Fibroblast of lung (primary cell): ENCODE measurements around the gene RASSF1. TPM values are rescaled to one million over a fixed set of nuclear protein-coding genes. Genes with fewer than 3 reads are reported as not detected.
A peak's percentile ranks its signal among the peaks of the same experiment; 100 is the strongest.

Source experiments
- DNase-seq, 2 donors: peaks; one replicate each; pipeline versions ENCODE4 v3.0.0 to v3.0.0-alpha.2; 2010; ENCODE audit warnings: low read depth in 2 of 2
- H2AFZ ChIP-seq: 2 replicates; pipeline ENCODE4 v1.5.1; 2012; ENCODE audit warnings: low read length, control low read depth, inconsistent platforms
- H3K27ac ChIP-seq: 2 replicates; pipeline ENCODE4 v1.5.1; 2011; ENCODE audit warnings: low read length, control low read depth; ENCODE audit not compliant: insufficient read depth
- H3K27me3 ChIP-seq: 2 replicates; pipeline ENCODE4 v1.5.1; 2011; ENCODE audit warnings: mild to moderate bottlenecking, low read length; ENCODE audit not compliant: control insufficient read depth, insufficient read depth
- H3K36me3 ChIP-seq: 2 replicates; pipeline ENCODE4 v1.5.1; 2011; ENCODE audit warnings: low read length; ENCODE audit not compliant: control insufficient read depth, insufficient read depth
- H3K4me1 ChIP-seq: 2 replicates; pipeline ENCODE4 v1.5.1; 2011; ENCODE audit warnings: low read length; ENCODE audit not compliant: control insufficient read depth, insufficient read depth; ENCODE audit errors: extremely low read depth
- H3K4me2 ChIP-seq: 2 replicates; pipeline ENCODE4 v1.5.1; 2011; ENCODE audit warnings: low read length, control low read depth; ENCODE audit not compliant: insufficient read depth; ENCODE audit errors: extremely low read depth
- H3K4me3 ChIP-seq, 4 experiments: fragments of 200-600 bp in 1 of 4; sonication (generic) in 1 of 4; replicated peaks in 1 of 4; 2 replicates each; pipeline ENCODE4 v1.5.1; 2011 to 2016; ENCODE audit warnings: low read length in 4 of 4, low read depth in 3 of 4, mild to moderate bottlenecking in 3 of 4, control low read depth in 2 of 4, inconsistent platforms in 1 of 4, mixed read lengths in 1 of 4; ENCODE audit not compliant: insufficient read depth in 1 of 4; ENCODE audit errors: control extremely low read depth in 1 of 4
- H3K79me2 ChIP-seq: 2 replicates; pipeline ENCODE4 v1.5.1; 2012; ENCODE audit warnings: mild to moderate bottlenecking, low read length, inconsistent platforms; ENCODE audit not compliant: control insufficient read depth, insufficient read depth
- H3K9ac ChIP-seq: 2 replicates; pipeline ENCODE4 v1.5.1; 2011; ENCODE audit warnings: mild to moderate bottlenecking, low read length, control low read depth; ENCODE audit not compliant: insufficient read depth
- H3K9me3 ChIP-seq: 2 replicates; pipeline ENCODE4 v1.5.1; 2012; ENCODE audit warnings: low read depth, low read length; ENCODE audit not compliant: control insufficient read depth, insufficient read depth
- H4K20me1 ChIP-seq: 2 replicates; pipeline ENCODE4 v1.5.1; 2011; ENCODE audit warnings: low read length; ENCODE audit not compliant: control insufficient read depth, insufficient read depth; ENCODE audit errors: extremely low read depth
- CTCF ChIP-seq, 2 donors: IDR thresholded peaks in 1 of 2; conservative IDR thresholded peaks in 1 of 2; 1 replicate in 1 of 2; 2 replicates in 1 of 2; pipeline ENCODE4 v1.5.1; 2011 to 2012; ENCODE audit warnings: low read length in 2 of 2, control low read depth in 1 of 2, inconsistent platforms in 1 of 2, low read depth in 1 of 2, mild to moderate bottlenecking in 1 of 2
- EZH2 ChIP-seq: IDR thresholded peaks from 2 replicates; pipeline ENCODE4 v1.5.1; 2012; ENCODE audit warnings: low read length, control low read depth, mild to moderate bottlenecking; ENCODE audit errors: missing control alignments
- polyA plus RNA-seq, 2 donors: library from polyadenylated mRNA; depleted of rRNA in 1 of 2; stranded (reverse) in 1 of 2; unstranded in 1 of 2; fragments of >200 nt; gene quantifications; 2 replicates each; pipeline ENCODE4 v1.2.1, GENCODE V29; 2011 to 2012; ENCODE audit warnings: missing spikeins in 1 of 2
- total RNA-seq: library from RNA; depleted of rRNA; stranded (reverse); fragments of >200 nt; gene quantifications from 2 replicates; pipeline ENCODE4 v1.2.1, GENCODE V29; 2014

Gene RASSF1
- total and polyA plus RNA-seq, 2 donors (not counting 1 experiment from before 2014, with no cell fraction given): 32.4 to 41.7 TPM

GRCh38 chr3:50371133-50371685, 30.6 kb upstream of the RASSF1 start:
- H3K27ac ChIP-seq: no peak overlapping the region
- no peak overlapping the region for H3K9ac ChIP-seq
- peak in 1 of 2 donors; percentile 24 for DNase-seq
- no peak overlapping the region for H3K4me3 ChIP-seq
- H2AFZ ChIP-seq: no peak overlapping the region
- no peak for TF ChIP-seq EZH2
- TF ChIP-seq CTCF (conservative IDR thresholded peaks at IDR 0.05 in 1 of 2, IDR thresholded peaks at IDR 0.05 in 1 of 2; ENCODE audit: low read depth in 1 of 2, low read length in 2 of 2): no peak
- no peaks in the 10 kb centered on the region for H3K4me1 ChIP-seq
- H3K79me2 ChIP-seq: no peaks in the 10 kb centered on the region
- H3K4me2 ChIP-seq: no peak overlapping the region
- no peaks in the 10 kb centered on the region for H4K20me1 ChIP-seq
- H3K36me3 ChIP-seq: no peaks in the 10 kb centered on the region
- no peaks in the 10 kb centered on the region for H3K9me3 ChIP-seq
- H3K27me3 ChIP-seq: peaks cover 3% of the 10 kb centered on the region

- Histone ChIP-seq H3K27me3 (peaks cover 3% of the 10 kb centered on the region), H3K36me3 (no peaks in the 10 kb centered on the region), H3K9me3 (no peaks in the 10 kb centered on the region), H3K79me2 (no peaks in the 10 kb centered on the region), H3K4me3 (no peak overlapping the region), H4K20me1 (no peaks in the 10 kb centered on the region), H2AFZ (no peak overlapping the region), H3K4me1 (no peaks in the 10 kb centered on the region), H3K9ac (no peak overlapping the region), H3K4me2 (no peak overlapping the region), H3K27ac (no peak overlapping the region)
- TF ChIP-seq EZH2 (no peak), CTCF (conservative IDR thresholded peaks at IDR 0.05 in 1 of 2, IDR thresholded peaks at IDR 0.05 in 1 of 2; ENCODE audit: low read depth in 1 of 2, low read length in 2 of 2) (peak in 1 of 2 donors; percentile 36)
- DNase-seq: peak in 1 of 2 donors; percentile 52
Observed at GRCh38 chr3:50370594-50370993, 30.0 kb upstream of the RASSF1 start.

GRCh38 chr3:50369012-50369670, 28.5 kb upstream of the RASSF1 start:
- H3K79me2 ChIP-seq: no peaks in the 10 kb centered on the region
- H3K27ac ChIP-seq: no peak overlapping the region
- H4K20me1 ChIP-seq: no peaks in the 10 kb centered on the region
- no peak for TF ChIP-seq EZH2
- no peak for TF ChIP-seq CTCF (conservative IDR thresholded peaks at IDR 0.05 in 1 of 2, IDR thresholded peaks at IDR 0.05 in 1 of 2; ENCODE audit: low read depth in 1 of 2, low read length in 2 of 2)
- no peak overlapping the region for H3K4me3 ChIP-seq
- H3K9me3 ChIP-seq: no peaks in the 10 kb centered on the region
- peaks cover 3% of the 10 kb centered on the region for H3K4me1 ChIP-seq
- no peak overlapping the region for H2AFZ ChIP-seq
- peaks cover 3% of the 10 kb centered on the region for H3K27me3 ChIP-seq
- no peak overlapping the region for H3K4me2 ChIP-seq
- no peak for DNase-seq
- H3K9ac ChIP-seq: no peak overlapping the region
- no peaks in the 10 kb centered on the region for H3K36me3 ChIP-seq
